Measurements from ENCODE around the gene EXOC1.

DNA sequence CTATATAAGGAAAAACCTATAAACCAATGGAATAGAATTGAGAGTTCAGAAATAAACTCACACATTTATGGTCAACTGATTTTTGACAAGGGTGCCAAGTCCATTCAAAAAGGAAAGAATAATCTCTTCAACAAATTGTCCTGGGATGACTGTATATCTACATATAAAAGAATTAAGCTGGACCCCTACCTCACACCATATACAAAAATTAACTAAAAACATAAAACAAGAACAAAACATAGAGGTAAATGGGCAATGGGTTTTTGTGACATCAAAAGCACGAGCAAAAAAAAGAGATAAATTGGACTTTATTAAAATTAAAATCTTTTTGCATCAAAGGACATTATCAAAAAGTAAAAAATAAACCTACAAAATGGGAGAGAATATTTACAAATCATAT is 15.5 kb upstream of the EXOC1 start:
- TF ChIP-seq CTCF (conservative IDR thresholded peaks at IDR 0.05; ENCODE audit: low read length) (no peak), EZH2phosphoT487 (IDR thresholded peaks at IDR 0.05; ENCODE audit: borderline replicate concordance) (no peak)
